HL-60 (cell line): ENCODE data around the gene ERH.

Experiments
- CTCF ChIP-seq: IDR thresholded peaks from one replicate; pipeline ENCODE4 v1.5.1; 2011; ENCODE audit warnings: low read length, control low read depth, inconsistent platforms; ENCODE audit not compliant: insufficient read depth
- GABPA ChIP-seq: IDR thresholded peaks from 2 replicates; pipeline ENCODE4 v1.6.1; 2012; ENCODE audit warnings: low read depth
- POLR2AphosphoS5 ChIP-seq: IDR thresholded peaks from 2 replicates; pipeline ENCODE4 v1.6.1; 2012; ENCODE audit warnings: low read depth
- REST ChIP-seq: IDR thresholded peaks from 2 replicates; pipeline ENCODE4 v1.6.1; 2012; ENCODE audit warnings: low read depth; ENCODE audit not compliant: insufficient replicate concordance
- SPI1 ChIP-seq: IDR thresholded peaks from 2 replicates; pipeline ENCODE4 v1.6.1; 2012; ENCODE audit warnings: low read depth, mild to moderate bottlenecking, borderline replicate concordance

- TF ChIP-seq REST (no peak), CTCF (no peak), POLR2AphosphoS5 (no peak), GABPA (no peak), SPI1 (no peak)
Measured at GRCh38 chr14:69364378-69364777, 33.7 kb downstream of the ERH start.
